SU-DHL-6 (cell line): ENCODE data around the gene AP5S1.
"Not testable (repeated sequence)": the region's sequence is repeated elsewhere in the genome, so short reads cannot be mapped to it uniquely, and the experiment has no call there.

Experiments used
- H2AFZ ChIP-seq: fragments of 200-600 bp; sonication (generic); 2 replicates; pipeline ENCODE4 v1.6.1; 2014; ENCODE audit warnings: low read depth, mild to moderate bottlenecking, moderate library complexity, mixed read lengths, antibody characterized with exemption, low read length; ENCODE audit not compliant: severe bottlenecking
- H3F3A ChIP-seq: fragments of 200-600 bp; shearing (Covaris generic); 2 replicates; pipeline ENCODE4 v1.6.0; 2016; ENCODE audit warnings: antibody characterized with exemption, mild to moderate bottlenecking; ENCODE audit not compliant: insufficient read depth
- H3K27ac ChIP-seq: fragments of 200-600 bp; sonication (generic); 2 replicates; pipeline ENCODE4 v1.5.1; 2016; ENCODE audit warnings: low read depth, mild to moderate bottlenecking, low read length, moderate library complexity, mixed read lengths
- H3K27me3 ChIP-seq: fragments of 200-600 bp; sonication (generic), shearing (Covaris generic); 2 replicates; pipeline ENCODE4 v1.6.0; 2014; ENCODE audit warnings: mild to moderate bottlenecking, low read length
- H3K36me3 ChIP-seq: fragments of 200-600 bp; sonication (generic); 2 replicates; pipeline ENCODE4 v1.6.1; 2014; ENCODE audit warnings: mild to moderate bottlenecking, low read length, mixed read lengths
- H3K4me2 ChIP-seq: fragments of 300-600, 200-600 bp; shearing (Covaris generic), sonication (generic); 2 replicates; pipeline ENCODE4 v1.6.0; 2014; ENCODE audit warnings: low read length, low read depth, mild to moderate bottlenecking; ENCODE audit not compliant: poor library complexity, severe bottlenecking
- H3K4me3 ChIP-seq: fragments of 200-600 bp; sonication (generic); 2 replicates; pipeline ENCODE4 v1.5.1; 2014; ENCODE audit warnings: antibody characterized with exemption, low read length, mild to moderate bottlenecking, mixed read lengths; ENCODE audit not compliant: insufficient read depth, poor library complexity, severe bottlenecking
- H3K79me2 ChIP-seq: fragments of 200-600 bp; sonication (generic); 2 replicates; pipeline ENCODE4 v1.6.1; 2014; ENCODE audit warnings: mild to moderate bottlenecking, low read length, moderate library complexity; ENCODE audit not compliant: insufficient read depth
- H3K9ac ChIP-seq: fragments of 200-600 bp; sonication (generic); 2 replicates; pipeline ENCODE4 v1.7.0; 2014; ENCODE audit warnings: mild to moderate bottlenecking, low read length
- H3K9me2 ChIP-seq: fragments of 200-600 bp; sonication (generic); replicated peaks from 2 replicates; pipeline ENCODE4 v1.6.1; 2014; ENCODE audit warnings: low read length; ENCODE audit not compliant: insufficient read depth
- H3K9me3 ChIP-seq: fragments of 200-600 bp; sonication (generic); 2 replicates; pipeline ENCODE4 v1.6.1; 2014; ENCODE audit warnings: low read length, mixed read lengths; ENCODE audit not compliant: insufficient read depth
- H4K20me1 ChIP-seq: fragments of 200-600 bp; sonication (generic); 2 replicates; pipeline ENCODE4 v1.6.1; 2014; ENCODE audit warnings: low read depth, mild to moderate bottlenecking, antibody characterized with exemption, low read length, moderate library complexity, mixed read lengths
- EZH2phosphoT487 ChIP-seq: fragments of 200-600 bp; sonication (generic), shearing (Covaris generic); conservative IDR thresholded peaks from 2 replicates; pipeline ENCODE4 v1.6.1; 2018; ENCODE audit warnings: mild to moderate bottlenecking, antibody characterized with exemption, low read length, moderate library complexity, mixed read lengths
- TF ChIP-seq, protein P1 (sequence below): fragments of 200-600 bp; sonication (generic); IDR thresholded peaks from one replicate; pipeline ENCODE4 v1.5.1; 2017; ENCODE audit warnings: antibody characterized with exemption, mild to moderate bottlenecking, low read length, moderate library complexity; ENCODE audit not compliant: insufficient read depth, poor library complexity, severe bottlenecking

Gene AP5S1

GRCh38 chr20:3787324-3788014 is 32.9 kb upstream of the AP5S1 start:
- TF ChIP-seq, protein P1, sequence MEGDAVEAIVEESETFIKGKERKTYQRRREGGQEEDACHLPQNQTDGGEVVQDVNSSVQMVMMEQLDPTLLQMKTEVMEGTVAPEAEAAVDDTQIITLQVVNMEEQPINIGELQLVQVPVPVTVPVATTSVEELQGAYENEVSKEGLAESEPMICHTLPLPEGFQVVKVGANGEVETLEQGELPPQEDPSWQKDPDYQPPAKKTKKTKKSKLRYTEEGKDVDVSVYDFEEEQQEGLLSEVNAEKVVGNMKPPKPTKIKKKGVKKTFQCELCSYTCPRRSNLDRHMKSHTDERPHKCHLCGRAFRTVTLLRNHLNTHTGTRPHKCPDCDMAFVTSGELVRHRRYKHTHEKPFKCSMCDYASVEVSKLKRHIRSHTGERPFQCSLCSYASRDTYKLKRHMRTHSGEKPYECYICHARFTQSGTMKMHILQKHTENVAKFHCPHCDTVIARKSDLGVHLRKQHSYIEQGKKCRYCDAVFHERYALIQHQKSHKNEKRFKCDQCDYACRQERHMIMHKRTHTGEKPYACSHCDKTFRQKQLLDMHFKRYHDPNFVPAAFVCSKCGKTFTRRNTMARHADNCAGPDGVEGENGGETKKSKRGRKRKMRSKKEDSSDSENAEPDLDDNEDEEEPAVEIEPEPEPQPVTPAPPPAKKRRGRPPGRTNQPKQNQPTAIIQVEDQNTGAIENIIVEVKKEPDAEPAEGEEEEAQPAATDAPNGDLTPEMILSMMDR, result no peak
- TF ChIP-seq EZH2phosphoT487, result no peak
- peak overlapping the region; percentile 79 for H2AFZ ChIP-seq
- peak overlapping the region; percentile 55 for H3K9ac ChIP-seq
- H3K27ac ChIP-seq, result peak overlapping the region; percentile 1; the same call in 1 of the 2 replicates
- H3K4me3 ChIP-seq, result peak overlapping the region; percentile 60
- H3K27me3 ChIP-seq, result no peaks in the 10 kb centered on the region
- peak overlapping the region; percentile 84 for H3K4me2 ChIP-seq
- no peaks in the 10 kb centered on the region; the same call in 1 of the 2 replicates for H3K79me2 ChIP-seq
- no peaks in the 10 kb centered on the region for H3K36me3 ChIP-seq
- H4K20me1 ChIP-seq, result no peaks in the 10 kb centered on the region
- H3K9me3 ChIP-seq, result no peaks in the 10 kb centered on the region
- peaks cover 3% of the 10 kb centered on the region; the same call in 1 of the 2 replicates for H3F3A ChIP-seq
- no peaks in the 10 kb centered on the region for H3K9me2 ChIP-seq

GRCh38 chr20:3788685-3789155 is 31.6 kb upstream of the AP5S1 start:
- Histone ChIP-seq H4K20me1 (no peaks in the 10 kb centered on the region), H2AFZ (no peak overlapping the region), H3K9me3 (no peaks in the 10 kb centered on the region), H3K27me3 (no peaks in the 10 kb centered on the region), H3K79me2 (no peaks in the 10 kb centered on the region; the same call in 1 of the 2 replicates), H3K27ac (no peak overlapping the region), H3K4me2 (no peak overlapping the region), H3K9ac (no peak overlapping the region), H3K4me3 (no peak overlapping the region), H3K36me3 (no peaks in the 10 kb centered on the region), H3F3A (no peaks in the 10 kb centered on the region), H3K9me2 (no peaks in the 10 kb centered on the region)
- TF ChIP-seq, protein P1, result no peak
- TF ChIP-seq EZH2phosphoT487, result no peak

- H3K9ac ChIP-seq, H3K4me3 ChIP-seq, H3K9me3 ChIP-seq, H3K27me3 ChIP-seq, H3F3A ChIP-seq, H3K36me3 ChIP-seq, H4K20me1 ChIP-seq, H3K4me2 ChIP-seq, H2AFZ ChIP-seq, H3K79me2 ChIP-seq, H3K27ac ChIP-seq, H3K9me2 ChIP-seq: not testable (repeated sequence)
Observed at GRCh38 chr20:3789201-3789600, 31.1 kb upstream of the AP5S1 start.

DNA sequence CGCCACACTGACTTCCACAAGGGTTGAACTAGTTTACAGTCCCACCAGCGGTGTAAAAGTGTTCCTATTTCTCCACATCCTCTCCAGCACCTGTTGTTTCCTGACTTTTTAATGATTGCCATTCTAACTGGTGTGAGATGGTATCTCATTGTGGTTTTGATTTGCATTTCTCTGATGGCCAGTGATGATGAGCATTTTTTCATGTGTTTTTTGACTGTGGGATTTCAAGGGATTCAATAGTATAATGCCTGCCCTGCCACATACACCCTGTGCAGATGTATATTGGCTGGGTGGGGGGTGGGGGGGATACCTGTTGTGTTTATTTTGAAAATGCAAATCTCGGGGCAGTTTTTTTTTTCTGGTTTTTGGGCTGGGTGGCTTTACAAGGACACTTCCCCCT is 26.2 kb upstream of the AP5S1 start:
- not testable (repeated sequence) for H4K20me1 ChIP-seq, H3K9me2 ChIP-seq, H3F3A ChIP-seq, H3K36me3 ChIP-seq, H3K9me3 ChIP-seq, H3K4me2 ChIP-seq, H3K27me3 ChIP-seq, H3K4me3 ChIP-seq, H2AFZ ChIP-seq, H3K27ac ChIP-seq, H3K9ac ChIP-seq
- H3K79me2 ChIP-seq, result peaks cover 12% of the 10 kb centered on the region
